UCSD-AML1 (cell line): Measurements from ENCODE around the gene ATP8A2.
"Not testable (repeated sequence)": the region's sequence is repeated elsewhere in the genome, so short reads cannot be mapped to it uniquely, and the experiment has no call there.

Experiments used
- DNase-seq: peaks from one replicate; lab custom pipeline; 2025; ENCODE audit not compliant: unreplicated experiment; lab: John Stamatoyannopoulos, UW

Gene ATP8A2

GRCh38 chr13:25457566-25457965 is 85.8 kb downstream of the ATP8A2 start:
- DNase-seq = no peak

GRCh38 chr13:25462301-25463125 is 90.7 kb downstream of the ATP8A2 start:
- no peak for DNase-seq

GRCh38 chr13:25463496-25463895 is 91.7 kb downstream of the ATP8A2 start:
- DNase-seq = no peak

- DNase-seq = no peak
These were observed 95.1 kb downstream of the ATP8A2 start for GRCh38 chr13:25466880-25467279.

GRCh38 chr13:25468325-25469168 is 96.8 kb downstream of the ATP8A2 start:
- DNase-seq = no peak

GRCh38 chr13:25469169-25469525 is 97.4 kb downstream of the ATP8A2 start:
- DNase-seq = no peak

GRCh38 chr13:25473864-25474263 is 102.1 kb downstream of the ATP8A2 start:
- no peak for DNase-seq

- no peak for DNase-seq
These were observed 106.4 kb downstream of the ATP8A2 start for GRCh38 chr13:25478186-25478585.

GRCh38 chr13:25489238-25489637 is 117.5 kb downstream of the ATP8A2 start:
- DNase-seq = no peak

- no peak for DNase-seq
These were observed 118.5 kb downstream of the ATP8A2 start for GRCh38 chr13:25490236-25490635.

GRCh38 chr13:25493931-25494640 is 122.3 kb downstream of the ATP8A2 start:
- no peak for DNase-seq

- DNase-seq = no peak
These were observed 123.1 kb downstream of the ATP8A2 start for GRCh38 chr13:25494698-25495411.

GRCh38 chr13:25501231-25501630 is 129.5 kb downstream of the ATP8A2 start:
- no peak for DNase-seq

GRCh38 chr13:25502031-25502430 is 130.3 kb downstream of the ATP8A2 start:
- DNase-seq = no peak

GRCh38 chr13:25502551-25502950 is 130.8 kb downstream of the ATP8A2 start:
- no peak for DNase-seq

GRCh38 chr13:25503856-25504255 is 132.1 kb downstream of the ATP8A2 start:
- no peak for DNase-seq

- DNase-seq = no peak
These were observed 136.1 kb downstream of the ATP8A2 start for GRCh38 chr13:25507841-25508240.

- DNase-seq = not testable (repeated sequence)
These were observed 141.3 kb downstream of the ATP8A2 start for GRCh38 chr13:25513060-25513459.

- DNase-seq = no peak
These were observed 146.7 kb downstream of the ATP8A2 start for GRCh38 chr13:25518441-25518840.

GRCh38 chr13:25525884-25526283 is 154.1 kb downstream of the ATP8A2 start:
- no peak for DNase-seq

- DNase-seq = no peak
These were observed 156.5 kb downstream of the ATP8A2 start for GRCh38 chr13:25528266-25528665.
